H9 (cell line): ENCODE results near the gene TMEM123. TPM values are rescaled to one million over a fixed set of nuclear protein-coding genes. Genes with fewer than 3 reads are reported as not detected.
A peak's percentile ranks its signal among the peaks of the same experiment; 100 is the strongest.

Experiments
- DNase-seq: peaks from one replicate; pipeline ENCODE4 v3.0.0-alpha.2; 2017
- H2AFZ ChIP-seq: one replicate; pipeline ENCODE4 v1.6.1; 2013; ENCODE audit warnings: mild to moderate bottlenecking, low read length, control low read depth, moderate library complexity
- H2AK5ac ChIP-seq: 2 replicates; pipeline ENCODE4 v1.6.1; 2013; ENCODE audit warnings: low read length, control low read depth, mixed read lengths; ENCODE audit not compliant: insufficient read length
- H2BK120ac ChIP-seq: one replicate; pipeline ENCODE4 v1.6.1; 2013; ENCODE audit warnings: low read depth, mild to moderate bottlenecking, low read length, control low read depth, inconsistent platforms; ENCODE audit not compliant: poor library complexity, severe bottlenecking
- H2BK12ac ChIP-seq: 2 replicates; pipeline ENCODE4 v1.6.1; 2013; ENCODE audit warnings: low read length, control low read depth, mixed read lengths, low read depth; ENCODE audit not compliant: insufficient read length
- H2BK15ac ChIP-seq: 2 replicates; pipeline ENCODE4 v1.6.1; 2013; ENCODE audit warnings: low read depth, low read length, control low read depth
- H2BK20ac ChIP-seq: one replicate; pipeline ENCODE4 v1.6.1; 2013; ENCODE audit warnings: low read depth, mild to moderate bottlenecking, low read length, control low read depth, inconsistent platforms; ENCODE audit not compliant: poor library complexity, severe bottlenecking
- H2BK5ac ChIP-seq: 2 replicates; pipeline ENCODE4 v1.6.1; 2013; ENCODE audit warnings: low read length, control low read depth, mixed read lengths; ENCODE audit not compliant: insufficient read length
- H3K14ac ChIP-seq: 2 replicates; pipeline ENCODE4 v1.6.1; 2013; ENCODE audit warnings: low read length, control low read depth; ENCODE audit not compliant: insufficient read depth
- H3K18ac ChIP-seq: 2 replicates; pipeline ENCODE4 v1.6.1; 2013; ENCODE audit warnings: low read depth, mild to moderate bottlenecking, mixed read lengths, low read length, control low read depth; ENCODE audit not compliant: insufficient read length
- H3K23ac ChIP-seq: 2 replicates; pipeline ENCODE4 v1.6.1; 2013; ENCODE audit warnings: low read length, control low read depth, mixed read lengths, low read depth; ENCODE audit not compliant: insufficient read length
- H3K23me2 ChIP-seq: 2 replicates; pipeline ENCODE4 v1.6.1; 2013; ENCODE audit warnings: low read depth, mild to moderate bottlenecking, mixed read lengths, low read length, control low read depth; ENCODE audit not compliant: insufficient read length, poor library complexity, severe bottlenecking
- H3K27ac ChIP-seq: 2 replicates; pipeline ENCODE4 v1.5.1; 2013; ENCODE audit warnings: low read length, control low read depth, mixed read lengths, low read depth; ENCODE audit not compliant: insufficient read length
- H3K27me3 ChIP-seq: 2 replicates; pipeline ENCODE4 v1.6.1; 2013; ENCODE audit warnings: low read length, control low read depth, inconsistent platforms; ENCODE audit not compliant: insufficient read depth
- H3K4ac ChIP-seq: 2 replicates; pipeline ENCODE4 v1.6.1; 2013; ENCODE audit warnings: low read depth, mild to moderate bottlenecking, control low read depth, inconsistent platforms, low read length, moderate library complexity
- H3K4me1 ChIP-seq: 2 replicates; pipeline ENCODE4 v1.6.1; 2013; ENCODE audit warnings: low read length, control low read depth, inconsistent platforms; ENCODE audit not compliant: insufficient read depth
- H3K4me2 ChIP-seq: 2 replicates; pipeline ENCODE4 v1.6.1; 2013; ENCODE audit warnings: low read length, control low read depth, mixed read lengths; ENCODE audit not compliant: insufficient read length, insufficient read depth
- H3K56ac ChIP-seq: 2 replicates; pipeline ENCODE4 v1.6.1; 2013; ENCODE audit warnings: low read depth, mild to moderate bottlenecking, mixed read lengths, low read length, control low read depth; ENCODE audit not compliant: insufficient read length
- H3K79me1 ChIP-seq: 2 replicates; pipeline ENCODE4 v1.6.1; 2013; ENCODE audit warnings: low read depth, mild to moderate bottlenecking, moderate library complexity, low read length, control low read depth, inconsistent platforms; ENCODE audit not compliant: insufficient read depth, poor library complexity, severe bottlenecking
- H3K79me2 ChIP-seq: 2 replicates; pipeline ENCODE4 v1.6.1; 2013; ENCODE audit warnings: low read length, control low read depth, inconsistent platforms; ENCODE audit not compliant: insufficient read depth
- H3K9ac ChIP-seq: 2 replicates; pipeline ENCODE4 v1.6.1; 2013; ENCODE audit warnings: low read length, control low read depth, mixed read lengths; ENCODE audit not compliant: insufficient read length; ENCODE audit errors: extremely low read depth
- H3K9me3 ChIP-seq: one replicate; pipeline ENCODE4 v1.6.1; 2013; ENCODE audit warnings: low read depth, low read length, inconsistent platforms; ENCODE audit not compliant: control insufficient read depth
- H3T11ph ChIP-seq: one replicate; pipeline ENCODE4 v1.6.1; 2013; ENCODE audit warnings: mild to moderate bottlenecking, low read length, control low read depth, inconsistent platforms
- H4K20me1 ChIP-seq: one replicate; pipeline ENCODE4 v1.6.1; 2013; ENCODE audit not compliant: control insufficient read depth, insufficient read length, insufficient read depth
- H4K5ac ChIP-seq: 2 replicates; pipeline ENCODE4 v1.6.1; 2013; ENCODE audit warnings: low read depth, mild to moderate bottlenecking, mixed read lengths, low read length, control low read depth; ENCODE audit not compliant: insufficient read length
- H4K8ac ChIP-seq: replicated peaks from 2 replicates; pipeline ENCODE4 v1.6.1; 2013; ENCODE audit warnings: low read length, control low read depth, mixed read lengths, low read depth; ENCODE audit not compliant: insufficient read length
- H4K91ac ChIP-seq: 2 replicates; pipeline ENCODE4 v1.6.1; 2013; ENCODE audit warnings: low read depth, mild to moderate bottlenecking, moderate library complexity, mixed read lengths, low read length, control low read depth; ENCODE audit not compliant: insufficient read length
- H3K27ac Mint-ChIP-seq, 3 experiments: 2 replicates in 2 of 3; 3 replicates in 1 of 3; pipeline ENCODE4 v1.8.0; 2020 to 2021; ENCODE audit warnings: mixed read lengths in 3 of 3, mild to moderate bottlenecking in 1 of 3, moderate library complexity in 1 of 3
- H3K27me3 Mint-ChIP-seq: 2 replicates; pipeline ENCODE4 v1.8.0; 2021; ENCODE audit warnings: low read depth, mild to moderate bottlenecking, moderate library complexity, mixed read lengths
- H3K36me3 Mint-ChIP-seq, 3 experiments: 2 replicates in 2 of 3; 3 replicates in 1 of 3; pipeline ENCODE4 v1.8.0; 2020 to 2021; ENCODE audit warnings: low read depth in 3 of 3, mixed read lengths in 3 of 3; ENCODE audit not compliant: insufficient read depth in 1 of 3
- H3K4me1 Mint-ChIP-seq, 2 experiments: 2 replicates each; pipeline ENCODE4 v1.8.0; 2020; ENCODE audit warnings: mixed read lengths in 2 of 2
- H3K4me3 Mint-ChIP-seq, 2 experiments: 2 replicates in 1 of 2; 3 replicates in 1 of 2; pipeline ENCODE4 v1.8.0; 2020 to 2021; ENCODE audit warnings: mild to moderate bottlenecking in 2 of 2, mixed read lengths in 2 of 2, moderate library complexity in 1 of 2
- H3K9me3 Mint-ChIP-seq, 2 experiments: 2 replicates in 1 of 2; 3 replicates in 1 of 2; pipeline ENCODE4 v1.8.0; 2020; ENCODE audit warnings: mild to moderate bottlenecking in 2 of 2, mixed read lengths in 2 of 2, moderate library complexity in 1 of 2
- WGBS: extraction: QIAGEN DNeasy Blood & Tissue Kit; methylation state at CpG from one replicate; pipeline ENCODE4 v1.1.7; 2013; ENCODE audit warnings: missing lambda C conversion rate, low lambda C conversion rate, mixed read lengths; ENCODE audit not compliant: insufficient read length; ENCODE audit errors: extremely low coverage; 5-methylcytosine and 5-hydroxymethylcytosine counted together
- total RNA-seq: library from RNA; stranded (reverse); gene quantifications from 2 replicates; pipeline ENCODE4 v1.2.1, GENCODE V29; 2021
- TF ChIP-seq, protein P1 (sequence below): fragments of 200-600 bp; sonication (generic); conservative IDR thresholded peaks from 3 replicates; pipeline ENCODE4 v1.8.0; 2021; ENCODE audit warnings: antibody characterized with exemption, mild to moderate bottlenecking

TMEM123 gene
- total RNA-seq, 1 experiment from 2014 or later, result 76.7 TPM

DNA sequence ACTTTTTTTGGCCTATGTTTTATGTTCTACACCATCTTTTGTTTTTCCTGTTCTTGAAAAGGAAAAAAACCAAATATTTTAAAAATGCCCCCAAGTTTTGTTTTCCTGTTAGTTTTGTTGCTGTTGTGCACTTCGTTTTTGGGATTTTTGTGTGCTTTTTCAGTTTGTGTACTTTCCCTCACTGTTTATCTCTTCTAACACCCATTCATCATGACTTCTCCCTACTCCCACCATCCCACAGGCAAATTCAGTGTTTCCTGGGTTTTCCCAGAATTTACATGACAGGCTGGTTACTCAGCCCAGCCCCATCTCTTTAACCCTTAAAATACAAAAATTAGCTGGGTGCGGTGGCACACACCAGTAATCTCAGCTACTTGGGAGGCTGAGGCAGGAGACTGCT lies 15.6 kb downstream of the TMEM123 start:
- no peak overlapping the region for H2BK120ac ChIP-seq
- no peak overlapping the region for H2AK5ac ChIP-seq
- no peaks in the 10 kb centered on the region for H3K79me1 ChIP-seq
- no peak overlapping the region for H2BK15ac ChIP-seq
- no peak overlapping the region for H4K91ac ChIP-seq
- H3K4me3 Mint-ChIP-seq, result no peak overlapping the region
- no peak overlapping the region for H3K9ac ChIP-seq
- H3K27me3 ChIP-seq, result no peaks in the 10 kb centered on the region
- H3K27ac ChIP-seq, result no peak overlapping the region
- peaks cover 19 to 35% of the 10 kb centered on the region in 2 experiments for H3K4me1 Mint-ChIP-seq
- peaks cover 4% of the 10 kb centered on the region; the same call in 1 of the 2 replicates for H3K27me3 Mint-ChIP-seq
- peak overlapping the region in 1 of 3 experiments; percentile 0; a peak in 1 of 7 replicates for H3K27ac Mint-ChIP-seq
- no peak overlapping the region for H2AFZ ChIP-seq
- DNase-seq, result no peak
- WGBS, result no CpG with 5 or more reads among the region's 2 CpGs
- peaks cover 37 to 43% of the 10 kb centered on the region in 2 experiments for H3K9me3 Mint-ChIP-seq
- H4K8ac ChIP-seq, result no peak overlapping the region
- H2BK5ac ChIP-seq, result no peak overlapping the region
- H3K56ac ChIP-seq, result no peak overlapping the region
- H3K9me3 ChIP-seq, result no peaks in the 10 kb centered on the region
- no peak overlapping the region for H3T11ph ChIP-seq
- H2BK20ac ChIP-seq, result no peak overlapping the region
- H3K79me2 ChIP-seq, result no peaks in the 10 kb centered on the region
- no peak overlapping the region for H4K5ac ChIP-seq
- no peaks in the 10 kb centered on the region for H3K23me2 ChIP-seq
- no peak overlapping the region for H2BK12ac ChIP-seq
- H3K14ac ChIP-seq, result no peak overlapping the region
- TF ChIP-seq, protein P1, sequence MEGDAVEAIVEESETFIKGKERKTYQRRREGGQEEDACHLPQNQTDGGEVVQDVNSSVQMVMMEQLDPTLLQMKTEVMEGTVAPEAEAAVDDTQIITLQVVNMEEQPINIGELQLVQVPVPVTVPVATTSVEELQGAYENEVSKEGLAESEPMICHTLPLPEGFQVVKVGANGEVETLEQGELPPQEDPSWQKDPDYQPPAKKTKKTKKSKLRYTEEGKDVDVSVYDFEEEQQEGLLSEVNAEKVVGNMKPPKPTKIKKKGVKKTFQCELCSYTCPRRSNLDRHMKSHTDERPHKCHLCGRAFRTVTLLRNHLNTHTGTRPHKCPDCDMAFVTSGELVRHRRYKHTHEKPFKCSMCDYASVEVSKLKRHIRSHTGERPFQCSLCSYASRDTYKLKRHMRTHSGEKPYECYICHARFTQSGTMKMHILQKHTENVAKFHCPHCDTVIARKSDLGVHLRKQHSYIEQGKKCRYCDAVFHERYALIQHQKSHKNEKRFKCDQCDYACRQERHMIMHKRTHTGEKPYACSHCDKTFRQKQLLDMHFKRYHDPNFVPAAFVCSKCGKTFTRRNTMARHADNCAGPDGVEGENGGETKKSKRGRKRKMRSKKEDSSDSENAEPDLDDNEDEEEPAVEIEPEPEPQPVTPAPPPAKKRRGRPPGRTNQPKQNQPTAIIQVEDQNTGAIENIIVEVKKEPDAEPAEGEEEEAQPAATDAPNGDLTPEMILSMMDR, result no peak
- H3K23ac ChIP-seq, result no peak overlapping the region
- H3K4me2 ChIP-seq, result no peak overlapping the region
- H3K4me1 ChIP-seq, result no peaks in the 10 kb centered on the region; the same call in 1 of the 2 replicates
- H3K18ac ChIP-seq, result no peak overlapping the region
- H4K20me1 ChIP-seq, result no peaks in the 10 kb centered on the region
- H3K36me3 Mint-ChIP-seq, result peaks cover 37 to 74% (median 66%) of the 10 kb centered on the region in 3 experiments
- H3K4ac ChIP-seq, result no peak overlapping the region
